ENCODE data around the gene WFS1. TPM values are rescaled to one million over a fixed set of nuclear protein-coding genes. Genes with fewer than 3 reads are reported as not detected.

WFS1 gene
- total and polyA plus RNA-seq, 2 donors (not counting 3 experiments of a cell fraction or from before 2014, with no cell fraction given) = 48.2 to 70.0 TPM

- Histone ChIP-seq H3K27me3 (ENCODE audit: control insufficient read depth in 2 of 2, insufficient read depth in 2 of 2, low read length in 2 of 2) (peaks cover 3% of the 10 kb centered on the region in 2 experiments), H3K4me3 (replicated peaks in 1 of 3; ENCODE audit: insufficient read depth in 1 of 3, low read depth in 1 of 3, low read length in 3 of 3) (no peak overlapping the region), H3K9ac (replicated peaks; ENCODE audit: extremely low read depth, insufficient read depth, low read length) (no peak overlapping the region), H3K27ac (ENCODE audit: insufficient read depth, low read depth, low read length) (peak overlapping the region; percentile 26), H4K20me1 (replicated peaks; ENCODE audit: control insufficient read depth, extremely low read depth, insufficient read depth, low read length) (no peaks in the 10 kb centered on the region), H3K9me3 (replicated peaks; ENCODE audit: control insufficient read depth, insufficient read depth, low read length) (no peaks in the 10 kb centered on the region), H3K9me1 (replicated peaks; ENCODE audit: control insufficient read depth, extremely low read depth, insufficient read depth, low read length) (no peaks in the 10 kb centered on the region), H3K36me3 (ENCODE audit: control insufficient read depth in 2 of 2, extremely low read depth in 1 of 2, insufficient read depth in 2 of 2, low read length in 2 of 2) (peaks cover 0 to 6% of the 10 kb centered on the region in 2 experiments), H2AFZ (ENCODE audit: low read depth, low read length) (no peak overlapping the region), H3K4me1 (ENCODE audit: control insufficient read depth, extremely low read depth, insufficient read depth, low read length) (peaks cover 18% of the 10 kb centered on the region), H3K4me2 (ENCODE audit: insufficient read depth, low read length) (no peak overlapping the region), H3K79me2 (ENCODE audit: control insufficient read depth, insufficient read depth, low read length) (no peaks in the 10 kb centered on the region)
- TF ChIP-seq CTCF (IDR thresholded peaks at IDR 0.05; ENCODE audit: extremely low read depth in 1 of 2, insufficient read depth in 1 of 2, low read depth in 1 of 2, low read length in 2 of 2) (no peak), JUN (IDR thresholded peaks at IDR 0.05; ENCODE audit: borderline replicate concordance, insufficient read depth, insufficient read length, low read depth) (peak; percentile 3), POLR2A (IDR thresholded peaks at IDR 0.05; ENCODE audit: low read depth, low read length) (no peak)
- peak; percentile 75 for DNase-seq (ENCODE audit: low read depth, low spot score)
- ChIA-PET CTCF (interaction anchor here (1.2 to 3.3 kb wide), 6 partner anchors 9 to 59 kb away, joined by 3 to 11 read pairs (median 6); no protein-coding TSS in a partner anchor), POLR2A (no interaction called here)
- intact Hi-C loops (cut with micrococcal nuclease) = loop anchor here (10.0 kb wide), 1 partner anchor 1238 kb away; no protein-coding TSS in a partner anchor
- BruUV-seq (replicated peaks) = no TSS peak
- dilution Hi-C loops (cut with MboI; ENCODE audit: extremely low pct_ligation_motif_present, low sequenced_read_pairs) = no loop called here
- peak; percentile 67 for FAIRE-seq
Observed at GRCh38 chr4:6272863-6273660, 3.4 kb downstream of the WFS1 start.

- TF ChIP-seq GATA2 (IDR thresholded peaks at IDR 0.05; ENCODE audit: insufficient read depth, insufficient read length, low read depth, low read length) (no peak), MYC (IDR thresholded peaks at IDR 0.05; ENCODE audit: low read depth, low read length) (no peak), EZH2 (IDR thresholded peaks at IDR 0.05; ENCODE audit: borderline replicate concordance, low read depth, low read length, severe bottlenecking) (no peak), POLR2A (IDR thresholded peaks at IDR 0.05; ENCODE audit: low read depth, low read length) (no peak), CTCF (IDR thresholded peaks at IDR 0.05; ENCODE audit: extremely low read depth in 1 of 2, insufficient read depth in 1 of 2, low read depth in 1 of 2, low read length in 2 of 2) (no peak), JUN (IDR thresholded peaks at IDR 0.05; ENCODE audit: borderline replicate concordance, insufficient read depth, insufficient read length, low read depth) (no peak), FOS (IDR thresholded peaks at IDR 0.05; ENCODE audit: borderline replicate concordance, insufficient read depth, low read length) (no peak), POLR2AphosphoS5 (IDR thresholded peaks at IDR 0.05; ENCODE audit: insufficient read depth, low read depth, low read length) (no peak), MAX (IDR thresholded peaks at IDR 0.05; ENCODE audit: insufficient read depth, insufficient read length) (no peak)
- Histone ChIP-seq H3K36me3 (ENCODE audit: control insufficient read depth in 2 of 2, extremely low read depth in 1 of 2, insufficient read depth in 2 of 2, low read length in 2 of 2) (peaks cover 0 to 6% of the 10 kb centered on the region in 2 experiments), H3K4me3 (replicated peaks in 1 of 3; ENCODE audit: insufficient read depth in 1 of 3, low read depth in 1 of 3, low read length in 3 of 3) (no peak overlapping the region), H4K20me1 (replicated peaks; ENCODE audit: control insufficient read depth, extremely low read depth, insufficient read depth, low read length) (no peaks in the 10 kb centered on the region), H3K9me1 (replicated peaks; ENCODE audit: control insufficient read depth, extremely low read depth, insufficient read depth, low read length) (no peaks in the 10 kb centered on the region), H3K27me3 (ENCODE audit: control insufficient read depth in 2 of 2, insufficient read depth in 2 of 2, low read length in 2 of 2) (no peaks in the 10 kb centered on the region), H3K9ac (replicated peaks; ENCODE audit: extremely low read depth, insufficient read depth, low read length) (no peak overlapping the region), H3K4me2 (ENCODE audit: insufficient read depth, low read length) (no peak overlapping the region), H3K9me3 (replicated peaks; ENCODE audit: control insufficient read depth, insufficient read depth, low read length) (no peaks in the 10 kb centered on the region), H3K27ac (ENCODE audit: insufficient read depth, low read depth, low read length) (peak overlapping the region; percentile 25), H3K79me2 (ENCODE audit: control insufficient read depth, insufficient read depth, low read length) (no peaks in the 10 kb centered on the region), H2AFZ (ENCODE audit: low read depth, low read length) (no peak overlapping the region), H3K4me1 (ENCODE audit: control insufficient read depth, extremely low read depth, insufficient read depth, low read length) (peaks cover 24% of the 10 kb centered on the region)
- no TSS peak for BruUV-seq (replicated peaks)
- POLR2A ChIA-PET = no interaction called here
- intact Hi-C loops (cut with micrococcal nuclease) = loop anchor here (10.0 kb wide), 1 partner anchor 1239 kb away; no protein-coding TSS in a partner anchor
- DNase-seq (ENCODE audit: low read depth, low spot score) = no peak
- peak; percentile 8 for FAIRE-seq
- CTCF ChIA-PET = interaction anchor here (2.1 to 3.3 kb wide), 2 partner anchors 9 to 22 kb away, joined by 9 to 11 read pairs; no protein-coding TSS in a partner anchor
- dilution Hi-C loops (cut with MboI; ENCODE audit: extremely low pct_ligation_motif_present, low sequenced_read_pairs) = no loop called here
Observed at GRCh38 chr4:6273661-6273990, 4.0 kb downstream of the WFS1 start.
